ENCODE measurements around the gene SLC16A10. TPM values are rescaled to one million over a fixed set of nuclear protein-coding genes. Genes with fewer than 3 reads are reported as not detected.

The SLC16A10 gene
- total and polyA plus RNA-seq, 2 of the 13 experiments (the other 11 are each of a cell fraction or from before 2014, with no cell fraction given), result 8.2 to 20.1 TPM

GRCh38 chr6:111259089-111259831 lies 172.0 kb downstream of the SLC16A10 start (continued):
- TF ChIP-seq TP53 (CRISPR knock-in tag; conservative IDR thresholded peaks at IDR 0.05), result peak; percentile 38; the same call in 1 of the 2 replicates
- TF ChIP-seq TAF1 (CRISPR knock-in tag; IDR thresholded peaks at IDR 0.05), result peak; percentile 87; the same call in 1 of the 2 replicates
- 0 out of 2 replicates have a peak, but pooled peaks have one; percentile 46 for TF ChIP-seq ZNF317 (CRISPR knock-in tag; IDR thresholded peaks at IDR 0.05)
- TF ChIP-seq, protein P1, sequence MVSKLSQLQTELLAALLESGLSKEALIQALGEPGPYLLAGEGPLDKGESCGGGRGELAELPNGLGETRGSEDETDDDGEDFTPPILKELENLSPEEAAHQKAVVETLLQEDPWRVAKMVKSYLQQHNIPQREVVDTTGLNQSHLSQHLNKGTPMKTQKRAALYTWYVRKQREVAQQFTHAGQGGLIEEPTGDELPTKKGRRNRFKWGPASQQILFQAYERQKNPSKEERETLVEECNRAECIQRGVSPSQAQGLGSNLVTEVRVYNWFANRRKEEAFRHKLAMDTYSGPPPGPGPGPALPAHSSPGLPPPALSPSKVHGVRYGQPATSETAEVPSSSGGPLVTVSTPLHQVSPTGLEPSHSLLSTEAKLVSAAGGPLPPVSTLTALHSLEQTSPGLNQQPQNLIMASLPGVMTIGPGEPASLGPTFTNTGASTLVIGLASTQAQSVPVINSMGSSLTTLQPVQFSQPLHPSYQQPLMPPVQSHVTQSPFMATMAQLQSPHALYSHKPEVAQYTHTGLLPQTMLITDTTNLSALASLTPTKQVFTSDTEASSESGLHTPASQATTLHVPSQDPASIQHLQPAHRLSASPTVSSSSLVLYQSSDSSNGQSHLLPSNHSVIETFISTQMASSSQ (IDR thresholded peaks at IDR 0.05; ENCODE audit: low read depth), result no peak
- TF ChIP-seq, protein P1 (CRISPR knock-in tag; IDR thresholded peaks at IDR 0.05; ENCODE audit: borderline replicate concordance), result peak; percentile 69; the same call in 1 of the 2 replicates
- no peak for TF ChIP-seq ZNF18 (CRISPR knock-in tag; IDR thresholded peaks at IDR 0.05; ENCODE audit: insufficient replicate concordance)
- TF ChIP-seq ZNF251 (CRISPR knock-in tag; IDR thresholded peaks at IDR 0.05), result no peak
- peak; percentile 80 for TF ChIP-seq SRY (CRISPR knock-in tag; IDR thresholded peaks at IDR 0.05)
- 0 out of 2 replicates have a peak, but pooled peaks have one; percentile 58 for TF ChIP-seq ZNF224 (CRISPR knock-in tag; IDR thresholded peaks at IDR 0.05)
- TF ChIP-seq, protein P2, sequence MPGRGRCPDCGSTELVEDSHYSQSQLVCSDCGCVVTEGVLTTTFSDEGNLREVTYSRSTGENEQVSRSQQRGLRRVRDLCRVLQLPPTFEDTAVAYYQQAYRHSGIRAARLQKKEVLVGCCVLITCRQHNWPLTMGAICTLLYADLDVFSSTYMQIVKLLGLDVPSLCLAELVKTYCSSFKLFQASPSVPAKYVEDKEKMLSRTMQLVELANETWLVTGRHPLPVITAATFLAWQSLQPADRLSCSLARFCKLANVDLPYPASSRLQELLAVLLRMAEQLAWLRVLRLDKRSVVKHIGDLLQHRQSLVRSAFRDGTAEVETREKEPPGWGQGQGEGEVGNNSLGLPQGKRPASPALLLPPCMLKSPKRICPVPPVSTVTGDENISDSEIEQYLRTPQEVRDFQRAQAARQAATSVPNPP (CRISPR knock-in tag; IDR thresholded peaks at IDR 0.05), result 0 out of 2 replicates have a peak, but pooled peaks have one; percentile 49
- TF ChIP-seq MIER3 (CRISPR knock-in tag; IDR thresholded peaks at IDR 0.05; ENCODE audit: borderline replicate concordance), result peak; percentile 91
- TF ChIP-seq MZF1 (CRISPR knock-in tag; IDR thresholded peaks at IDR 0.05; ENCODE audit: borderline replicate concordance), result no peak
- TF ChIP-seq EEA1 (CRISPR knock-in tag; IDR thresholded peaks at IDR 0.05; ENCODE audit: borderline replicate concordance), result no peak; the same call in 1 of the 2 replicates
- peak; percentile 64; the same call in 1 of the 2 replicates for TF ChIP-seq SNAPC4 (CRISPR knock-in tag; IDR thresholded peaks at IDR 0.05)
